Lung (tissue), 12 donors: ENCODE results near the gene AKAP13. TPM values are rescaled to one million over a fixed set of nuclear protein-coding genes. Genes with fewer than 3 reads are reported as not detected.

Experiments
- ATAC-seq: fragments of 200-7000 bp; cut with Tn5 transposase; one replicate; pipeline ENCODE4 v1.9.1; 2020; ENCODE audit warnings: moderate number of reproducible peaks; ENCODE audit not compliant: insufficient read depth, low FRiP score
- DNase-seq, 3 donors: peaks; one replicate each; pipeline ENCODE4 v3.0.0-alpha.2; 2013 to 2017
- H3K27ac ChIP-seq, 2 donors: one replicate each; pipeline ENCODE4 v1.5.1; 2013; ENCODE audit warnings: mild to moderate bottlenecking in 2 of 2, moderate library complexity in 2 of 2, control low read depth in 1 of 2, inconsistent platforms in 1 of 2, low read depth in 1 of 2, low read length in 1 of 2
- H3K27me3 ChIP-seq, 3 donors: one replicate each; pipeline ENCODE4 v1.5.1; 2013; ENCODE audit warnings: low read length in 2 of 3; ENCODE audit not compliant: control insufficient read depth in 3 of 3, insufficient read depth in 3 of 3
- H3K36me3 ChIP-seq, 4 donors: one replicate each; pipeline ENCODE4 v1.5.1; 2013; ENCODE audit warnings: low read length in 4 of 4, mild to moderate bottlenecking in 1 of 4, moderate library complexity in 1 of 4; ENCODE audit not compliant: control insufficient read depth in 4 of 4, insufficient read depth in 4 of 4
- H3K4me1 ChIP-seq, 5 donors: one replicate each; pipeline ENCODE4 v1.5.1; 2013; ENCODE audit warnings: low read length in 5 of 5, mild to moderate bottlenecking in 2 of 5, moderate library complexity in 1 of 5; ENCODE audit not compliant: control insufficient read depth in 5 of 5, insufficient read depth in 5 of 5
- H3K4me3 ChIP-seq: one replicate; pipeline ENCODE4 v1.5.1; 2013; ENCODE audit warnings: mild to moderate bottlenecking, control low read depth, moderate library complexity
- H3K9ac ChIP-seq, 2 donors: one replicate each; pipeline ENCODE4 v1.5.1; 2013; ENCODE audit warnings: low read length in 2 of 2, control low read depth in 1 of 2; ENCODE audit not compliant: insufficient read depth in 1 of 2
- H3K9me3 ChIP-seq, 4 donors: one replicate each; pipeline ENCODE4 v1.5.1; 2013; ENCODE audit warnings: low read length in 3 of 4, mild to moderate bottlenecking in 1 of 4, moderate library complexity in 1 of 4; ENCODE audit not compliant: control insufficient read depth in 4 of 4, insufficient read depth in 3 of 4
- WGBS, 2 donors: extraction: QIAGEN DNeasy Blood & Tissue Kit; methylation state at CpG; one replicate each; pipeline ENCODE4 v1.1.7; 2013; 5-methylcytosine and 5-hydroxymethylcytosine counted together
- polyA plus RNA-seq, 2 donors: library from polyadenylated mRNA; stranded (reverse); fragments of 200-250 nt; gene quantifications; one replicate each; pipeline ENCODE4 v1.2.1, GENCODE V29; 2013
- total RNA-seq, 2 donors: library from RNA; depleted of rRNA in 1 of 2; stranded (reverse); fragments of >200 nt in 1 of 2; gene quantifications; one replicate each; pipeline ENCODE4 v1.2.1, GENCODE V29; 2014 to 2021
- TF ChIP-seq, protein P1 (sequence below): IDR thresholded peaks from 2 replicates; pipeline ENCODE4 v1.5.1; 2012; ENCODE audit warnings: mild to moderate bottlenecking; ENCODE audit errors: control extremely low read depth, extremely low read depth
- donor health status: control.
- donor health status: control.
- donor health status: Bipolar disorder and iron deficiency.
- donor health status: healthy.
- donor health status: DM: yes; HTN: yes; CAD: no.

AKAP13 gene
- total and polyA plus RNA-seq, 4 donors: 102 to 1,115 (median 259) TPM

DNA sequence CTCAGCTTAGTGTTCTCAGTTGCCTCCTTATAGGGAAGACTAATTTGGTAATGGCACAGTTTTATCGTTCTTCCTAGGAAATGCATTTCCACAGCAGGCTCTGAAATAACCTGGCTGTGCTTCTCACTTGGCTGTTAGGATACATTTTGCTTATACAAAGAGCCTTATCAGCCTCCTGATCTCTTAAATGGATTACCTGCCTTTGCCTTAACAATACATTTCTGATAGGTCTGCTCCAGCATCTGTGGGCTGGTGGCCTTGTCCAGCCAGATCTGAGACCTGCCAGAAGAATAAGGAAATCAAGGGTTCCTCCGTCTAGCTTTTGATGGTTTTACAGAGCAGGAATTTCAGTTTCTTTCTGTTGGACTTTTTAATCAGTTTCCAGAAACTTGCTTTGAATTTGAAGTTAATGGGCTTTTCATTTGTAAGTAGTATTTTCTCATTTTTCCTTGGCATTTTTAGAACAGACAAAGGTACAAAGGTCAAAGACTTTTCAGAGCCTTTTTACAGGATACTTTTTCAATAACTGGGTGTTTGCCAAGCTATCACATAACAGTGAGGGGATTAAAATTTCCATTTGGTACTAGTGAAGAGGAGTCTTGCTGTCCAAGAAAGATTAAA, 116.3 kb downstream of the AKAP13 start:
- no peak overlapping the region for H3K27ac ChIP-seq
- TF ChIP-seq, protein P1, sequence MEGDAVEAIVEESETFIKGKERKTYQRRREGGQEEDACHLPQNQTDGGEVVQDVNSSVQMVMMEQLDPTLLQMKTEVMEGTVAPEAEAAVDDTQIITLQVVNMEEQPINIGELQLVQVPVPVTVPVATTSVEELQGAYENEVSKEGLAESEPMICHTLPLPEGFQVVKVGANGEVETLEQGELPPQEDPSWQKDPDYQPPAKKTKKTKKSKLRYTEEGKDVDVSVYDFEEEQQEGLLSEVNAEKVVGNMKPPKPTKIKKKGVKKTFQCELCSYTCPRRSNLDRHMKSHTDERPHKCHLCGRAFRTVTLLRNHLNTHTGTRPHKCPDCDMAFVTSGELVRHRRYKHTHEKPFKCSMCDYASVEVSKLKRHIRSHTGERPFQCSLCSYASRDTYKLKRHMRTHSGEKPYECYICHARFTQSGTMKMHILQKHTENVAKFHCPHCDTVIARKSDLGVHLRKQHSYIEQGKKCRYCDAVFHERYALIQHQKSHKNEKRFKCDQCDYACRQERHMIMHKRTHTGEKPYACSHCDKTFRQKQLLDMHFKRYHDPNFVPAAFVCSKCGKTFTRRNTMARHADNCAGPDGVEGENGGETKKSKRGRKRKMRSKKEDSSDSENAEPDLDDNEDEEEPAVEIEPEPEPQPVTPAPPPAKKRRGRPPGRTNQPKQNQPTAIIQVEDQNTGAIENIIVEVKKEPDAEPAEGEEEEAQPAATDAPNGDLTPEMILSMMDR: no peak
- H3K9me3 ChIP-seq: no peaks in the 10 kb centered on the region
- DNase-seq (no peak), ATAC-seq (no peak)
- H3K4me3 ChIP-seq: no peak overlapping the region
- peaks cover 0 to 2% (median 0%) of the 10 kb centered on the region in 4 donors for H3K36me3 ChIP-seq
- WGBS, 2 donors: 44 to 53% methylated on average over 2 of the region's 2 CpGs
- no peaks in the 10 kb centered on the region for H3K27me3 ChIP-seq
- peaks cover 0 to 66% (median 6%) of the 10 kb centered on the region in 5 donors for H3K4me1 ChIP-seq
- H3K9ac ChIP-seq: no peak overlapping the region

DNA sequence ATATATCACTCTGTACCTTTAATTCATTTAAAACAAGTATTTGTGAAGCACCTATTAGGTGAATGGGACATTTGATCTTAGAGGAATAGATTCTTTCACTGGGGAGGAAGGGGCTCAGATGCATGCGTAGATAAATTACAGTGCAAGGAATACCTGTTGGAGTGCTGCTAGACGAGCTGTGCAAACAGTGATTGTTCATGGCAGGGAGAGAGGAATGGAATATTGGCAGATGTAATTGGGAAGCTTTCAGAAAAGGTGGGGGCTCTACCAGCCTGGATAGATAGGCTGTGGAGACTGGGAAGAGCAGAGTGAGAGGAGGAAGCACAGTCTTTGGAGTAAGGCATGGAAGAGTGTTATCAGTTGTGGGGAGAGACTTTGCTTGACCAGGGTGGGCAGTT, 116.8 kb downstream of the AKAP13 start:
- no peaks in the 10 kb centered on the region for H3K27me3 ChIP-seq
- 74 to 96% methylated on average over 2 of the region's 2 CpGs for WGBS, 2 donors
- no peak overlapping the region for H3K27ac ChIP-seq
- TF ChIP-seq, protein P1: no peak
- peaks cover 0 to 2% (median 0%) of the 10 kb centered on the region in 4 donors for H3K36me3 ChIP-seq
- no peaks in the 10 kb centered on the region for H3K9me3 ChIP-seq
- no peak for ATAC-seq
- no peak overlapping the region for H3K9ac ChIP-seq
- H3K4me3 ChIP-seq: no peak overlapping the region
- no peak for DNase-seq
- peaks cover 0 to 70% (median 6%) of the 10 kb centered on the region in 5 donors for H3K4me1 ChIP-seq

DNA sequence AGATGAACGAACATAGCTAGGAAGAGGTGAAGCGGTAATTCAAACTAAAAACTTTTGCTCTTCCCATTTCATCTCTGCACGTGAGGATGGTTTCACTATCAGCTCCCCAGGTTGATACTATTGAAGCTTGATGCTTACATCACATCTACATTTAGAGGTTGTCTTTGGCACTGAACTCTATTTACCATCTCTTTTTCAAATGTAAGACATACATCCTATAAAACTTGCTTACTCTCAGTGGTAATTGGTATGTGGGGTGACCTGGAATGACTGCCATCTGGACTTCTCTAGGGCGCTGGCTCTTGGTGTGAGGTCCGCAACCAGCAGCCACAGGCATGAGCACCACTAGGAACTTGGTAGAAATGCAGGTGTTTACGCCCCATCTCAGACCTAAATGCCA, 118.1 kb downstream of the AKAP13 start:
- H3K4me3 ChIP-seq: no peak overlapping the region
- peak overlapping the region in 1 of 2 donors; percentile 30 for H3K27ac ChIP-seq
- WGBS, 2 donors: 85 to 94% methylated on average over 6 of the region's 6 CpGs
- no peak overlapping the region for H3K9ac ChIP-seq
- ATAC-seq: no peak
- H3K36me3 ChIP-seq: peaks cover 0 to 2% (median 0%) of the 10 kb centered on the region in 4 donors
- no peaks in the 10 kb centered on the region for H3K9me3 ChIP-seq
- TF ChIP-seq, protein P1: no peak
- no peak for DNase-seq
- no peaks in the 10 kb centered on the region for H3K27me3 ChIP-seq
- H3K4me1 ChIP-seq: peaks cover 0 to 67% (median 7%) of the 10 kb centered on the region in 5 donors
